PC-9 (cell line): ENCODE data around the gene CDC42BPA. TPM values are rescaled to one million over a fixed set of nuclear protein-coding genes. Genes with fewer than 3 reads are reported as not detected.

Source experiments
- BruUV-seq: library from RNA; stranded (reverse); fragments of 400-500 nt; replicated peaks from 2 replicates; lab custom pipeline; 2021; lab: Mats Ljungman, UMichigan
- CTCF ChIA-PET: fragments of 300-600 bp; sonication (Branson Sonifier 250); formaldehyde crosslinking; loops from one replicate; lab custom pipeline; 2022; ENCODE audit warnings: antibody characterized with exemption; lab: Charles Lee
- POLR2A ChIA-PET: fragments of 300-600 bp; sonication (Branson Sonifier 250); formaldehyde crosslinking; loops from one replicate; lab custom pipeline; 2022; ENCODE audit warnings: antibody characterized with exemption; ENCODE audit not compliant: unreplicated experiment; lab: Charles Lee
- DNase-seq, 2 experiments: peaks; one replicate each; pipeline versions ENCODE4 v3.0.0 to v3.0.0-alpha.2; 2015 to 2022; ENCODE audit warnings: mixed read lengths in 1 of 2
- H2AFZ ChIP-seq: fragments of 200-600 bp; sonication (generic); 2 replicates; pipeline ENCODE4 v1.8.1; 2017; ENCODE audit warnings: antibody characterized with exemption
- H3F3A ChIP-seq: fragments of 200-600 bp; sonication (generic); 2 replicates; pipeline ENCODE4 v1.8.1; 2017; ENCODE audit warnings: antibody characterized with exemption, mild to moderate bottlenecking, low read depth; ENCODE audit not compliant: insufficient read depth
- H3K27ac ChIP-seq: fragments of 200-600 bp; sonication (generic); 2 replicates; pipeline ENCODE4 v1.6.1; 2016; ENCODE audit warnings: mixed run types
- H3K27me3 ChIP-seq: fragments of 200-600 bp; sonication (generic); 2 replicates; pipeline ENCODE4 v1.6.1; 2016; ENCODE audit warnings: low read depth, mixed run types; ENCODE audit not compliant: insufficient read depth
- H3K36me3 ChIP-seq: fragments of 200-600 bp; sonication (generic); 2 replicates; pipeline ENCODE4 v1.6.1; 2016; ENCODE audit warnings: low read depth, mixed run types
- H3K4me1 ChIP-seq: fragments of 200-600 bp; sonication (generic); replicated peaks from 2 replicates; pipeline ENCODE4 v1.6.1; 2016; ENCODE audit warnings: mixed run types; ENCODE audit not compliant: insufficient read depth
- H3K4me2 ChIP-seq: fragments of 200-600 bp; sonication (generic); 2 replicates; pipeline ENCODE4 v1.6.1; 2017; ENCODE audit warnings: mixed run types
- H3K4me3 ChIP-seq: fragments of 200-600 bp; sonication (generic); 2 replicates; pipeline ENCODE4 v1.6.1; 2016; ENCODE audit warnings: mixed run types
- H3K79me2 ChIP-seq: fragments of 200-600 bp; sonication (generic); 2 replicates; pipeline ENCODE4 v1.6.1; 2017; ENCODE audit warnings: low read depth, mixed run types
- H3K9me2 ChIP-seq: fragments of 200-600 bp; sonication (generic); 2 replicates; pipeline ENCODE4 v1.8.1; 2017; ENCODE audit warnings: mild to moderate bottlenecking; ENCODE audit not compliant: insufficient read depth
- H3K9me3 ChIP-seq: fragments of 200-600 bp; sonication (generic); 2 replicates; pipeline ENCODE4 v1.8.1; 2016; ENCODE audit warnings: low read depth; ENCODE audit not compliant: insufficient read depth
- H4K20me1 ChIP-seq: fragments of 200-600 bp; sonication (generic); 2 replicates; pipeline ENCODE4 v1.8.1; 2017; ENCODE audit not compliant: insufficient read depth
- EZH2 ChIP-seq: fragments of 200-600 bp; sonication (generic); IDR thresholded peaks from 2 replicates; pipeline ENCODE4 v1.8.0; 2017; ENCODE audit warnings: antibody characterized with exemption, low read depth
- intact Hi-C: fragments of 100-400 bp; cut with micrococcal nuclease; formaldehyde crosslinking; loops from one replicate; pipeline ENCODE4 v1.10.0; 2022; ENCODE audit not compliant: unreplicated experiment
- total RNA-seq: library from RNA; stranded (reverse); gene quantifications from 2 replicates; pipeline ENCODE4 v1.2.3, GENCODE V29; 2021
- TF ChIP-seq, protein P1 (sequence below): fragments of 200-600 bp; sonication (generic); conservative IDR thresholded peaks from 2 replicates; pipeline ENCODE4 v1.6.1; 2017; ENCODE audit warnings: mixed run types, antibody characterized with exemption, mild to moderate bottlenecking, moderate library complexity

CDC42BPA gene
- total RNA-seq, 1 experiment from 2014 or later = 47.5 TPM

DNA sequence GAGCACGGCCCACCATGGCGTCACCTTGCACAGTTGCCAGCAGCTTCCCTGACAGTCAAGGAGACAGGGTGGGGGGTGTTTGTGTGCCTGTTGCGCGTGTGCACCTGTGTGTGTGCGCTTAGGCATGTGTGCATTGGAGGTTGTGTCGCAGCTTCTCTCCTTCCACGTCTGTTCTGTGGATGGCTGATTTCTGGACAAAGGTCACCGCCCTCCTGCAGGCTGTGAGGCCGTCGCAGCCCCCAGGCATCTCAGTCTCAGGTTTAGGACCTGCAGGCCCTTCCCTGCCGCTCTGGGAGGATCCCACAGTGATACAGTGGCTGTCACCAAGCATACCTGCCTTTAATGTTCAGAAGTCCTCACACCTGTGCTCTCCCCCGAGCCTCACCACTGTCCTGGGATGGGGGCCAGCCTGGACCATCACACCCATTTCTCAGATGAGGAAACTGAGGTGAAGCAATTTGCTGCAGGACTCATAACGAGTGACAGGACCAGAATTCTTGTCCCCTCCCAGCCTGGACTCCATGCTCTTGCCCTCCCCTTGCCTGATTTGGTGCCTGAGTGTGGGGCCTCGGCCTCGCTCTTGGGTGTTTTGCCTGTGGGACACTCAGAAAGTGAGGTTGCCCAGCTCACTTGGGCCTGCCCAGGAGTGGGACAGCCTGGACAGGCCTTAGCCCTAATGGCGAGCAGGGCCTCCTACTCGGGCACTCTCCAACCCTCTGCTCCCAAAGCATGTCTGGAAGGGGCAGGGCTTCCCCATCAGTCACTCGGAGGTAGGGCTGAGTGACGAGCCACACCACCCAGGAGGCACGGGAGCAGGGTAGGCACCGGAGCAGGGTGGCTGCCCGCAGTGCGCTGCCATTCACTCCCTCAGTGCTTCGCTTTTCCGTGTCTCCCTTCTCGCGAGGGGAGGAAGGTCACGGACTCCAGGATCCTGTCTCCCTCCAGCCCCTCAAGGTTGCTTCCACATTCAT lies 355.6 kb downstream of the CDC42BPA start:
- Histone ChIP-seq H3K4me1 (no peaks in the 10 kb centered on the region), H2AFZ (no peak overlapping the region), H3F3A (no peaks in the 10 kb centered on the region), H4K20me1 (peaks cover 3% of the 10 kb centered on the region), H3K4me3 (no peak overlapping the region), H3K9me3 (peaks cover 3% of the 10 kb centered on the region; the same call in 1 of the 2 replicates), H3K9me2 (no peaks in the 10 kb centered on the region), H3K4me2 (no peak overlapping the region), H3K27ac (no peak overlapping the region), H3K79me2 (no peaks in the 10 kb centered on the region), H3K27me3 (no peaks in the 10 kb centered on the region), H3K36me3 (no peaks in the 10 kb centered on the region; the same call in 1 of the 2 replicates)
- CTCF ChIA-PET = no interaction called here
- no peak for DNase-seq
- TF ChIP-seq EZH2 = no peak
- TF ChIP-seq, protein P1, sequence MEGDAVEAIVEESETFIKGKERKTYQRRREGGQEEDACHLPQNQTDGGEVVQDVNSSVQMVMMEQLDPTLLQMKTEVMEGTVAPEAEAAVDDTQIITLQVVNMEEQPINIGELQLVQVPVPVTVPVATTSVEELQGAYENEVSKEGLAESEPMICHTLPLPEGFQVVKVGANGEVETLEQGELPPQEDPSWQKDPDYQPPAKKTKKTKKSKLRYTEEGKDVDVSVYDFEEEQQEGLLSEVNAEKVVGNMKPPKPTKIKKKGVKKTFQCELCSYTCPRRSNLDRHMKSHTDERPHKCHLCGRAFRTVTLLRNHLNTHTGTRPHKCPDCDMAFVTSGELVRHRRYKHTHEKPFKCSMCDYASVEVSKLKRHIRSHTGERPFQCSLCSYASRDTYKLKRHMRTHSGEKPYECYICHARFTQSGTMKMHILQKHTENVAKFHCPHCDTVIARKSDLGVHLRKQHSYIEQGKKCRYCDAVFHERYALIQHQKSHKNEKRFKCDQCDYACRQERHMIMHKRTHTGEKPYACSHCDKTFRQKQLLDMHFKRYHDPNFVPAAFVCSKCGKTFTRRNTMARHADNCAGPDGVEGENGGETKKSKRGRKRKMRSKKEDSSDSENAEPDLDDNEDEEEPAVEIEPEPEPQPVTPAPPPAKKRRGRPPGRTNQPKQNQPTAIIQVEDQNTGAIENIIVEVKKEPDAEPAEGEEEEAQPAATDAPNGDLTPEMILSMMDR = no peak
- no TSS peak for BruUV-seq
- POLR2A ChIA-PET = no interaction called here
- intact Hi-C loops = no loop called here

DNA sequence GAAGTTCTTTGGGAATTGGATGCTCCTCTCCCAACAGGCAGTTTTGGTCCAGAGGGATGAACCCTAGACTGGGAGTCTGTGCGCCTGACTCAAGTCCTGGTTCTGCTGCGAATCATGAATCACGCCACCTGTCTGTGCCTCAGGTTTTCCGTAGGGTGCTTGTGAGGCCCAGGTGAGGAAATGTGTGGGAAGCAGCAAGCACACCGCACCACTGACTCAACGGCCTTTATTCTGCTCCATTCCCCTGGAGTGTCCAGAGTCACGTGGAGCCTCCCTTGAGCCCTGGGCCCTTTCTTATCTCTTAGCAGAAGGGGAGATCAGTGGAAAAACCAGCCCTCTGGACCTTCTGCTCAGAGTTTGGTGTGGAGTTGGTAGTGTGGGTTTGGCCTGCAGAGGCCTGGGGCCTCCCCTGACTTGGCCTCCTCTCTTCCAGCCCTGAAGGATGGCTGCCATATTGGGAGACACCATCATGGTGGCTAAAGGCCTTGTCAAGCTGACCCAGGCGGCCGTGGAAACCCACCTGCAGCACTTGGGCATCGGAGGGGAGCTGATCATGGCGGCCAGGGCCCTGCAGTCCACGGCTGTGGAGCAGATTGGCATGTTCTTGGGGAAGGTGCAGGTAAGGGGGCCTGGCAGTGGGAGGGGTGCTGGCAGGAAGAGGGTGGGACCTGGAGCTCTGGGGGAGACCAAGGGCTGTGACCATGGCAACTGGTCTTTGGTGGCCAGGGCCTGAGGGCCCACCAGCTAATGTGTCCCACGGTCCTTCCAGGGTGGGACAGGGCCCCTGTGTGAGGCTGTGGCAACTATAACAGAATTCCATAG lies 357.1 kb downstream of the CDC42BPA start:
- peaks cover 3% of the 10 kb centered on the region; the same call in 1 of the 2 replicates for H4K20me1 ChIP-seq
- no peak overlapping the region for H3K27ac ChIP-seq
- no peaks in the 10 kb centered on the region for H3K9me2 ChIP-seq
- no peaks in the 10 kb centered on the region for H3K27me3 ChIP-seq
- no peaks in the 10 kb centered on the region for H3F3A ChIP-seq
- intact Hi-C loops = no loop called here
- H3K4me2 ChIP-seq = no peak overlapping the region
- H3K4me3 ChIP-seq = no peak overlapping the region
- no peaks in the 10 kb centered on the region for H3K79me2 ChIP-seq
- no TSS peak for BruUV-seq
- peaks cover 3% of the 10 kb centered on the region; the same call in 1 of the 2 replicates for H3K9me3 ChIP-seq
- ChIA-PET POLR2A (no interaction called here), CTCF (no interaction called here)
- TF ChIP-seq, protein P1 = no peak
- no peak for TF ChIP-seq EZH2
- H2AFZ ChIP-seq = no peak overlapping the region
- DNase-seq = no peak
- H3K36me3 ChIP-seq = no peaks in the 10 kb centered on the region; the same call in 1 of the 2 replicates
- H3K4me1 ChIP-seq = no peaks in the 10 kb centered on the region

DNA sequence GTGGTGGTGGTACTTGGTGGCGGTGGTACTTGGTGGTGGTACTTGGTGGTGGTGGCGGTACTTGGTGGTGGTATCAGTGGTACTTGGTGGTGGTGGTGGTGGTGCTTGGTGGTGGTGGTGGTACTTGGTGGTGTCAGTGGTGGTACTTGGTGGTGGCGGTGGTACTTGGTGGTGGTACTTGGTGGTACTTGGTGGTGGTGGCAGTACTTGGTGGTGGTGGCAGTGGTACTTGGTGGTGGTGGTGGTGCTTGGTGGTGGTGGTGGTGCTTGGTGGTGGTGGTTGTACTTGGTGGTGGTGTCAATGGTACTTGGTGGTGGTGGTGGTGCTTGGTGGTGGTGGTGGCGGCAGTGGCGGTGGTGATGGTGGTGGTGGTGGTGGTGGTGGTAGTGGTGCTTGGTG lies 358.0 kb downstream of the CDC42BPA start:
- H3K27ac ChIP-seq = no peak overlapping the region
- peaks cover 3% of the 10 kb centered on the region; the same call in 1 of the 2 replicates for H4K20me1 ChIP-seq
- intact Hi-C loops = no loop called here
- no peaks in the 10 kb centered on the region for H3K79me2 ChIP-seq
- no peak overlapping the region for H2AFZ ChIP-seq
- no peaks in the 10 kb centered on the region for H3K27me3 ChIP-seq
- H3K4me2 ChIP-seq = no peak overlapping the region
- no peak overlapping the region for H3K4me3 ChIP-seq
- peaks cover 3% of the 10 kb centered on the region; the same call in 1 of the 2 replicates for H3K9me3 ChIP-seq
- POLR2A ChIA-PET = no interaction called here
- CTCF ChIA-PET = no interaction called here
- H3F3A ChIP-seq = no peaks in the 10 kb centered on the region
- no peak for DNase-seq
- H3K4me1 ChIP-seq = no peaks in the 10 kb centered on the region
- H3K9me2 ChIP-seq = no peaks in the 10 kb centered on the region
- BruUV-seq = no TSS peak
- no peaks in the 10 kb centered on the region; the same call in 1 of the 2 replicates for H3K36me3 ChIP-seq
- no peak for TF ChIP-seq EZH2
- TF ChIP-seq, protein P1 = no peak
